ENCODE measurements around the gene HOXA11. TPM values are rescaled to one million over a fixed set of nuclear protein-coding genes. Genes with fewer than 3 reads are reported as not detected.
A peak's percentile ranks its signal among the peaks of the same experiment; 100 is the strongest.

Gene HOXA11
- total RNA-seq, 1 experiment from 2014 or later = not detected

DNA sequence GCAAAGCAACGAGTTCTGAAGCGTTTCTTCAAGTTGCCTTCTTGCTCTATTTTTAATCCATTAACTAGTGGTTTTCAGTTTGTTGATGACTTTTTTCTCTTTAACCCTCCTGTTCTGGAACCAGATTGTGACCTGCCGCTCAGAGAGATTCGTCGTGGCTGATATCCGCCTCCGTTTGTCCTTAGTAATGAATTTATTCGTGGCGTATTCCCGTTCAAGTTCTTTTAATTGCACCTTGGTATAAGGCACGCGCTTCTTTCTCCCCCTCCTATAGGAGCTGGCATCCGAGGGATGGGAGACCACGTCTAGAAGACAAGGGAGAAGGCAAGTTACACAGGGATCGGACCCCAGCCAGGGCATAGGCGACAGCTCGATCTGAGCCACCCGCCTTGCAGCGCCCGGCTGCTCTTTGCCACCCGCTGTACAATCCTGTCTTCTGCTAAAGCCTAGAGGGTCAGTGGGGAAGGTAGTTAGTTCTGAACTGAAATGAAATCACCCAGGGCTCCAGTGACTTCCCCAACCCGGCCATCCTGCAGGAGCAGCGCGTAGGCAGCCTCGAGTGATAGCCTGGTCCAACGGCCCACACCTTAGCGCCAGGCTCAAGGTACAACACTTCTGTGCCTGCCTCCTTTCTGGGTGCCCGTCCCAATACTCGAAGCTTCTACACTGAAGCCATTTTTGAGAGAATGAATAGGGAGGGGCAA lies 13.3 kb upstream of the HOXA11 start:
- Histone ChIP-seq H3K4me2 (ENCODE audit: insufficient read depth, insufficient read length, low read length) (no peak overlapping the region), H3K27me3 (ENCODE audit: insufficient read depth, low read length) (peaks cover 85% of the 10 kb centered on the region), H4K8ac (replicated peaks; ENCODE audit: insufficient read length, low read depth, low read length) (no peak overlapping the region), H2BK12ac (ENCODE audit: insufficient read length, low read depth, low read length) (no peak overlapping the region), H2BK15ac (ENCODE audit: low read depth, low read length) (no peak overlapping the region), H4K91ac (ENCODE audit: insufficient read length, low read depth, low read length) (no peak overlapping the region), H2BK20ac (ENCODE audit: low read depth, low read length, poor library complexity, severe bottlenecking) (no peak overlapping the region), H3K4me1 (ENCODE audit: insufficient read depth, low read length) (no peaks in the 10 kb centered on the region), H3K27ac (ENCODE audit: insufficient read length, low read depth, low read length) (no peak overlapping the region), H3T11ph (ENCODE audit: low read length) (no peak overlapping the region), H3K56ac (ENCODE audit: insufficient read length, low read depth, low read length) (no peak overlapping the region), H2AFZ (ENCODE audit: low read length) (no peak overlapping the region), H2BK120ac (ENCODE audit: low read depth, low read length, poor library complexity, severe bottlenecking) (no peak overlapping the region), H3K9me3 (ENCODE audit: control insufficient read depth, low read depth, low read length) (no peaks in the 10 kb centered on the region), H2BK5ac (ENCODE audit: insufficient read length, low read length) (no peak overlapping the region), H2AK5ac (ENCODE audit: insufficient read length, low read length) (no peak overlapping the region), H3K23ac (ENCODE audit: insufficient read length, low read depth, low read length) (no peak overlapping the region), H4K20me1 (ENCODE audit: control insufficient read depth, insufficient read depth, insufficient read length) (no peaks in the 10 kb centered on the region), H3K4ac (ENCODE audit: low read depth, low read length) (no peak overlapping the region), H3K79me2 (ENCODE audit: insufficient read depth, low read length) (no peaks in the 10 kb centered on the region), H3K79me1 (ENCODE audit: insufficient read depth, low read depth, low read length, poor library complexity, severe bottlenecking) (no peaks in the 10 kb centered on the region), H3K9ac (ENCODE audit: extremely low read depth, insufficient read length, low read length) (no peak overlapping the region), H3K23me2 (ENCODE audit: insufficient read length, low read depth, low read length, poor library complexity, severe bottlenecking) (no peaks in the 10 kb centered on the region), H3K18ac (ENCODE audit: insufficient read length, low read depth, low read length) (no peak overlapping the region), H4K5ac (ENCODE audit: insufficient read length, low read depth, low read length) (no peak overlapping the region), H3K14ac (ENCODE audit: insufficient read depth, low read length) (no peak overlapping the region)
- no peak for TF ChIP-seq CTCF (conservative IDR thresholded peaks at IDR 0.05)
- H3K36me3 Mint-ChIP-seq (ENCODE audit: insufficient read depth in 1 of 3, low read depth in 3 of 3) = no peaks in the 10 kb centered on the region; a peak in 2 of 7 replicates
- peaks cover 95% of the 10 kb centered on the region for H3K27me3 Mint-ChIP-seq (ENCODE audit: low read depth)
- H3K4me3 Mint-ChIP-seq = no peak overlapping the region
- DNase-seq = peak; percentile 35
- WGBS (ENCODE audit: extremely low coverage, insufficient read length, low lambda C conversion rate) = no CpG with 5 or more reads among the region's 29 CpGs
- peaks cover 4 to 14% of the 10 kb centered on the region in 2 experiments; a peak in 3 of 5 replicates for H3K9me3 Mint-ChIP-seq
- peaks cover 2 to 16% of the 10 kb centered on the region in 2 experiments; a peak in 3 of 4 replicates for H3K4me1 Mint-ChIP-seq
- no peak overlapping the region for H3K27ac Mint-ChIP-seq

Measured in H9 (cell line).